Limb (tissue), 2 donors: ENCODE data around the gene PIRT.

Experiments used
- DNase-seq, 2 donors: peaks; one replicate each; pipeline ENCODE4 v3.0.0-alpha.2; 2016; ENCODE audit errors: extremely low spot score in 2 of 2

PIRT gene

DNA sequence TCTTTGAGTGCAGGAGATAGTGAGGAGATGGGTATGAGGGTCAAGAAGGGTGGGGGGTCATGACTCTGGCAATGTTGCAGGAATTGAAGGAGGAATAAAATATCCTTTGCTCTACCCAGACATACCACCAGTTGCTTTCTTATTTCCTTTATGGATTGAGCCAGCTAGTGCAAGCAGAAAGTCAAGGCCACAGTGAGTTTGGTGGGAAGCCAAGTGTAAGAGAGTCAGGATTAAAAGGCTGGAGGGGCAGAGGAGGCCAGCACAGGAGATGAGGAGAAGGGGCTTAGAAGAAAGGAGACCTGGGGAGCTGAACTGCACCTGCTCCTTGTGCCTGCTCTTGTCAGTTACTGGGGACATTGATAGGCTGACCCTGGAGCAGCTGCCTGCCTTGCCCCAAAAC lies 16.1 kb downstream of the PIRT start:
- no peak for DNase-seq

DNA sequence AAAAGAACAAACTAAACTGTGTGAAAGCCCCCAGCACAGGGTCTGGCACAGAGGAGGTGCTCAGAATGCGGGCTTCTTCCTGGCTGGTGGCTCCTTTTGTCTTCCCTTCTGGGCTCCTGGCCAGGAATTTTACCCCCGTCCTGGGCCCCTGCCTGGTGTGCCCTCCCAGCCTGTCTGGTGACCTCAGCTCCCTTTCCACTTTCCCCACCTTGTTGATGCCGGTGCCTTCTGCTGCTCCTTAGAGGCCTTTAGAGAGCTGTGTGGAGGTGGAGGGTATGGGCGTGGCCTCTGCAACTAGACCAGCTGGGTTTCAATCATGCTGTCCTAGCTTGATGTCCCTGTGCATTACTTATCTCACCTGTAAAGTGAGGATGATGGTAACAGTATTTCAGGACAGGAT lies 16.8 kb downstream of the PIRT start:
- DNase-seq = no peak

DNA sequence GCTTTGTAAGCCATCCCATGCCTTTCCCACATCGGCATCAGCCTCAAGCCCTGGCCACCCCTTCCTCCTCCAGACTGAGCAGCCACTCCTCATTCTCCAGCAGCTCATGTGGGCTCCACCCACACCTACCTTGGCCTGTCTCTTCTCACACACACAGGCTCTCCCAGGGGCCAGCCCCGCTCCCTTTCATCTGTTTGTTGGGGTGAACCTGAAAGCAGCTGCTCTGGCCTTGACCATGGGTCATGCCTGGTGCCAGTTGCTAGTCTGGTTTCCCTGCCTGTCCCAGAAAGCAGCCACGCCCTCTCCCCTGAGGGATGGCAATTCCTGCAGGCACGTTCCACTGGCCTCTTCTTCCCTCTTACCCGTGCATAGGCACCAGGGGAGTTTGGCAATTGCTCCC lies 22.6 kb downstream of the PIRT start:
- DNase-seq = no peak

DNA sequence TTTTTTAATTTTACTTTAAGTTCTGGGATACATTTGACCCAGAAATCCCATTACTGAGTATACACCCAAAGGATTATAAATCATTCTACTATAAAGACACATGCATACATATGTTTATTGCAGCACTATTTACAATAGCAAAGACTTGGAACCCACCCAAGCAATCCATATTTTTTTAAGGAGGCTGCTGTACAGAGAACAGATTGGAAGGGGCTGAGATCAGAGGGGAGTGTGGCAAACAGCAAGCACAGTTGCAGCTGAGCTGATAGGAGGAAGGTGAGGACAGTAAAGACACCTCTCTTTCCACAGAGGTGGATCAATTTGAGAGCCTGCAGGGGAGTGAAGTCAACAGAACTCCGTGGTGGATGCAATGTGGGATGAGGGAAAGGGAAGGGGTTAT lies 23.8 kb downstream of the PIRT start:
- DNase-seq = no peak

DNA sequence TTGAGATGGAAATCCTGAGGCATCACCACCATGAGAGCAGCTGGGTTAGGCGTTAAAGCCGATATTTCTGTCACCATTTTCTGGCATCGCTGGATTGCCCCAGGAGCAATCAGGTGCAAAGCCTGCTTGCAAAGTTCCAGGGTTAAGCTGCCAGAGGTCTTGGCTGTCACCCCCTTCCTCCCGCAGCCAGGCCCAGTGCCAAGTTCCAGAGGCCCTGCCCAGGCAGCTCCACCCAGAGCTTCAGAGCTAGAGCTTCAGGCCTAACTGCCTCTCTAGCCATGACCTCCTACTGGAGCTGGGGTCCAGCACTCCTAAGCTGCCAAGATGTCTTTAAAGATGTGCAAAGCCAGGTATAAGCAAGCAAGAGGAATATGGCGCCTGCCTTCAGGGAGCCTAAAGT lies 25.2 kb downstream of the PIRT start:
- no peak for DNase-seq

DNA sequence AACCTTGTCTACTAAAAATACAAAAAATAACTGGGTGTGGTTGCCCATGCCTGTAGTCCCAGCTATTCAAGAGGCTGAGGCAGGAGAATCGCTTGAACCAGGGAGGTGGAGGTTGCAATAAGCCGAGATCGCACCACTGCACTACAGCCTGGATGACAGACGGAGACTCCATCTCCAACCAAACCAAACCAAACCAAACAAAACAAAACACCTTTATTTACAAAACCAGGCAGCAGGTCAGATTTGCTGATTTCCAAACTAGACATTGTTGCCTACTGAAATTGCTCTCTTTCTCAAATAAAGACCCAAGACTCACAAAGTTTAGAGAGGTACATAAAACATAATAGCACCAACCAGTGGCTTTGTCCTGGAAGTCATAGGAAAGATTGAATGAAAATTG lies 28.3 kb downstream of the PIRT start:
- DNase-seq = no peak

DNA sequence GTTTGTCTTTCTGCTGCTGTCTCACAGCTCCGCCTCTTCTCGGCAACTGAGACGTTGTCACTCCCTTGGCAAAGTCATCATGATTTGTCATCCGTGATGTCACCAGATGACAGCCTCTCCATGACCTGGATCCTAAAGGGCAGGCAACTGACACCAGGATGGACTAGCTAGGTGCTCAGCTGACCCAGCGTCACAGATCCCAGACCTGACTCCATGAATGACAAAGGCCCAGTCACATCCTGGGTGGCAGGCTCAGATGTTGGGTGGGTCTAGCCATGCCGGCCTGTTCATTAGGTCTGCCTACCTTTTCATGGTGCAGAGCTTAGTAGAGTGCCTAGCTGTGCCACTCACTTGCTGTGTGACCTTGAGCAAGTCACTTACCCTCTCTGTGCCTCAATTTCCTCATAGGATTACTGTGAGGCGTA lies 30.2 kb downstream of the PIRT start:
- no peak for DNase-seq

DNA sequence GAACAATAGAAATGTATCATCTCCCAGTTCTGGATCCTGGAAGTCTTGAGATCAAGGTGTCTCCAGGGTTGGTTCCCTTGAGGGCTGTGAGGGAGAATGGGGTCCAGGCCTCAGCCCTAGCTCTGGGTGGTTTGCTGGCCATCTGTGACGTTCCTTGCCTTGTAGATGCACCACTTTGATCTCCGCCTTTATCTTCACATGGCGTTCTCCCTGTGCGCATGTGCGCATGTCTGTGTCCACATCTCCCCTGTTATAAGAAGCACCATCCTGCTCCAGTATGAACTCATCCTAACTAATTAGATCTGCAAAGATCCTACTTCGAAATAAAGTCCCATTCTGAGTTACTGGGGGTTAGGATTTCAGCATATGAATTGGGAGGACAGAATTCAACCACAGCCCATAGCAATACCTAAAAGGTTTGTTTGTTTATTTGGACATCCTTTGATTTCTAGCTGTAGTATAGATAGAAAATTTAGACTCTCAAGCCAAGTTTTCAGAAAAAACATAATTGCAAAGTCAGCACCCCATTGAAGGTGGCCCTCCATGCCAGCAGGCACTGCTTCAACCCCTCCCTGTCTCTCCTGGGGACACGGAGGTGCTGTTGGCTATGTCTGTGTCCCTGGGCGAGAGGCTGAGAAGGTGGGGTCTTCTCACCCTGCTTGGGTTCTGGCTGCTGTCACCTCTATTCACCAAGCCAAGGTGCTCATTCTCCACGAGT lies 31.2 kb downstream of the PIRT start:
- no peak for DNase-seq

DNA sequence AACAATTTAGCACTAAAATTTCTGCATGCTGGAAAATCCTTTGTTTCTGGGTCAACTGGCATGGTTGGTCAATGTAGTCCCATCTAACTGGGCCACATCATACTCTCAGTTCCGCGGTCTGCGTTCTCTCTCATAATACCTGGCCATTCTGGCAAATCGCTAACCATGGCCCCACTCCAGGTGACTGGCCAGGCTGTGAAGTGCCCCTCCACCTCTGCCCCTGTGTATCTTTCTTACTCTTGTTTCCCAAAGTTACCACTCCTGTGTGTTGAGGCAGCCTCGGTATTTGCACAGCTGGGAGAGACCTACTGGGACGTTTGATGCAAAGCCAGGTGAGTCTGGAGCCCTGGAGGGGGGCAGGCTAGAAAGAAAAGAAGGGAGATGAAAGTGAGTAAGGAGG lies 32.0 kb downstream of the PIRT start:
- no peak for DNase-seq

DNA sequence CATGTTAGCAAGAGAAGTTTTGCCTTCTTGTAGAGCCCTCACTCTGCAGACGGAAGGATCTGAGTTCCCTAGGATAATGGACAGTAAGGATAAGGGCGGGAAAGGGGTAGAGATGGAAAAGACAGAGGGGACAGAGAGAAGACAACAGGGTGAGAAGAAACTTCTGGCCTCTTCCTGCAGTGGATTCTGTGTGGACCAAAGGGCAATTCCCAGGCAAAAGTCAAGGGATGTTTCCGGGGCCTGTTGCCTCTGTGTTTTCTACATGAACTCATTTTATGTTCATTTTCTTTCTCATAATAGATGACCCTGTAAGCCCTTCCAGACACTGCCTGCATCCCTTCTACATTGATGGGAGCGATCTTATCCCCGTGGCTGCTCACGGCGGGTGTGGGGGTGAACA lies 33.3 kb downstream of the PIRT start:
- no peak for DNase-seq

DNA sequence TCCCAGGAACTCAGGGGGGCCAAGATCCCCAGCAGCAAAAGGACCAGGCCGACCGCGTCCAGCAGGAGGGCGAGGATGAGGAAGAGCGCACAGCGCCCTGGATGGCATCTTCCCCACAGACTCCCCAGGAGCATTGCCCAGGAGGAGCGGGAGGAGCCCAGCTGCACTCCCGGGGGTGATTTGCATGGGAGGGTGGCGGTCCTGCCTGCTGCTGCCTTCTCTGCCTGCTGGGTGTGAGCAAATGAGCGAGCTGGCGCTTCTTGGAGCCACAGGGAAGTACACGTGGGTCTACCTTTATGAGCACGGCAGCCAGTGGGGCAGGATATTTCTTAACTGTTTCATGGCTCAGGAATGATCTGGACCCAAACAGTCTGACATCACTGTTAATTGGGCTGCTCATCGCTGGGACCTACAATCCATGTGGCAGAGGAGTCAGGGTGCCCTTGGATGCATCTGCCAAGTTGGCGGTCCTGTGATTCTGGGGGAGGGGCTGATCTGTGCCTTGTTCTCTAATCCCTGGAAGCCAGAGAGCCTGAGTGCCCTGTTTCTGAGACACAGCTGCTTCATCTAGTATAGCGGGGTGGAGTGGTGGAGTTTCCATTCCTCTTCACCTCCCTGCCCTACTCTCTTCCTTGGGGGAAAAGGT lies 33.9 kb downstream of the PIRT start, which contains the start of gene TMEM238L:
Gene TMEM238L (minus strand): TSS at position 270 of the 646 bp plus-strand sequence. CDS start 136 bp downstream, at position 134.
- DNase-seq = no peak

DNA sequence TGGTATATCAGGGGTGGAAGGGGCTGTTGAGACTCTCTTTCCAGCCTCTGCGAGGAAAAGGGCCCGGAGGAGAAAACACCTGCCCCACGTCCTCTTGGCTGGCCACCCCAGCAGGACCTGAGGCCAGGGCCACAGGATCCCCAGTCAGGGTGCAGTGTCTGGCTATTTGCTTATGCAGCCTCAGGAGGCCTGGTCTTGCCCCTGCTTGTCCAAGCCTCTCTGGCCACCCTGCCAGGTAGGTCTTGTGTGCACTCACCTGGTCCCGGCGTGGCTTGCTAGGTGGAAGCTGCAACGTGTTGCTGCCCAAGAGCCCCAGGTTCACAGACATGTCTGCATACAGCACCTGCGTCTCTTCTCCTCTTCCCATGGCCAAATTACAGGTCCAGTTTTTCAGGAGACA lies 34.5 kb downstream of the PIRT start:
- no peak for DNase-seq

DNA sequence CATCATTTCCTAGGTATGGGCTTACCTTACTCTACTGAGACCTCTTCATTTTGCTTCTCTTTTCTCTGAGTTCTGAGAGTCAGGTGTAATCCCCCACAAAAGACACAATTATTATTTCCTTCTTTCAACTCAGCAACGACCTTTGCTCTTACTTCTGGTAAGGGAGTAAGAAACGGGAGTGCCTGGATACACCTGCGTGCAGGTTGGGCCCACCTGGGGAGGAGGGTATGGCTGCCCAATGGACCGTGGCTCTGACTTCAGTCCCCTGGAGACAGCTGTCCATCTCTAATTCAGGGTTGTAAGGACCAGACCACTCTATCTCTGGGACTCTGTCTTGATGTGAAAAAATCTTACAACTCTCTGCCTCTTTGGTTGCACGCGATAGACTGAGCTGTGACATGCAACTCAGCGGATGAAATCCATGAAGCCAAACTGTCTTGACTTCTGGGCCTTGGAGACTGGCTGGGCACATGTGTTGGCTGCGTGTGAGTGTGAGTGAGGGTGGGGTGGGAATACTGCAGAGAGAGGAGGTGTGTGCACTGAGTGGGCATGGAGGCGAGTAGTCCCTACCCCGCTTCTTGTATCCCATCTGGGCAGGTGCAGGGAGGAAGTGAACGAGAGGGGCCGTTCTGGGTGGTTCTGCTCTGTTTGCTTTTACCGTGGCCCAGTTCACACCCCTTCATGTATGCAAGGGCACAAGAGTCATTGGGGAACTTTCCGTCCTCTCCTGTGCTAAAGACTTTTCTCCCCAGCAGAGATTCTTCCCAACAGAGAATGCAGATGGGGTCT lies 35.2 kb downstream of the PIRT start:
- DNase-seq = no peak

DNA sequence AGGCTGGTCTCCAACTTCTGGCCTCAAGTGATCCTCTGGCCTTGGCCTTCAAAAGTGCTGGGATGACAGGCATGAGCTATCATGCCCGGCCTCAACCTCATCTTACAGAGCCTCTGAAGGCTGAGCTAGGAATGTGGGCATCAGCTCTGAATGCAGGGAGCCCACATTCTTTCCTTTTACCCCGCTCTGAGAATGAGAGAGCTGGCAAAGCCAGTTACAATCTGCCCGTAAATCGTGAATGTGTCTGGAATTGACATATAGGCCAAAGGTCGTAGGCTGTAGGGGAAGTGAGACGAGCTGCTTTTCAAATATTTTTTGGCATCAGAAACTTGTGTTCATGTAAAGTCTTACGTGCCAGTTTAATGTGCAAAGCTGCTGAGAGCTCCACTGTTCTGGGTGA lies 38.5 kb downstream of the PIRT start:
- no peak for DNase-seq

DNA sequence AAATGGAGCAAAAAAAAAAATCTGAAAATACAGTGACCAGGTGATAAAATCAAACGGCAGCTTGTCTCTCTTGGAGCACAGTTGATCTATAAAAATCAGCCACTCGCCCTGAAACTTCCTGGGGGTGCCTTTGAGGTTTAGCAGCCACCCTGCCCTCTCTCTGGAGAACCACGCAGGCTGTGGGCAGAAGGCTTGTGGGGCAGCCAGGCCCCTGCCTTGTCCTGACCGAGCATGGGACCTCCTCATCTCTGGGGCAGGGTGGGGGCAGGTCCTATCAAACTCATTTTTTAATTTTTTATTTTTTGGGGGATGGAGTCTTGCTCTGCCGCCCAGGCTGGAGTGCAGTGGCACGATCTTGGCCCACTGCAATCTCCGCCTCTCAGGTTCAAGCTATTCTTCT lies 39.0 kb downstream of the PIRT start:
- no peak for DNase-seq

DNA sequence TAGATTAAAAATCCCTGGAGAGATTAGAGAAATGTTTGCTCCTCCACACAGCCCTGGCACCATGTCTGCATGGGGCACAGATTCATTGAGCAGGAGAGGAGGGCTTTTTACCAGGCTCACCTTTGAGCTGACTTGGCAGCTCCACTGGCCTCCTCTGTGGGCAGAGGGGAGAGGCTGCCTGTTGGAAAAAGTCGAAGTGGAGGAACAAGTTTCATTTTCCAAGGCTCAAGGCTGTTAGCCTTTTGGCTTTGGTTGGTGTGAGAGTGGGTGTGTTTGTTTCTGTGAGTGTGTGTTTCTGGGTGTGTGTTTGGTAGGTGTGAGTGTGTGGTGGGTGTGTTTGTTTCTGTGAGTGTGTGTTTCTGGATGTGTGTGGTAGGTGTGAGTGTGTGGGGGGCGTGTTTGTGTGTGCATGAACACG lies 39.5 kb downstream of the PIRT start:
- no peak for DNase-seq

DNA sequence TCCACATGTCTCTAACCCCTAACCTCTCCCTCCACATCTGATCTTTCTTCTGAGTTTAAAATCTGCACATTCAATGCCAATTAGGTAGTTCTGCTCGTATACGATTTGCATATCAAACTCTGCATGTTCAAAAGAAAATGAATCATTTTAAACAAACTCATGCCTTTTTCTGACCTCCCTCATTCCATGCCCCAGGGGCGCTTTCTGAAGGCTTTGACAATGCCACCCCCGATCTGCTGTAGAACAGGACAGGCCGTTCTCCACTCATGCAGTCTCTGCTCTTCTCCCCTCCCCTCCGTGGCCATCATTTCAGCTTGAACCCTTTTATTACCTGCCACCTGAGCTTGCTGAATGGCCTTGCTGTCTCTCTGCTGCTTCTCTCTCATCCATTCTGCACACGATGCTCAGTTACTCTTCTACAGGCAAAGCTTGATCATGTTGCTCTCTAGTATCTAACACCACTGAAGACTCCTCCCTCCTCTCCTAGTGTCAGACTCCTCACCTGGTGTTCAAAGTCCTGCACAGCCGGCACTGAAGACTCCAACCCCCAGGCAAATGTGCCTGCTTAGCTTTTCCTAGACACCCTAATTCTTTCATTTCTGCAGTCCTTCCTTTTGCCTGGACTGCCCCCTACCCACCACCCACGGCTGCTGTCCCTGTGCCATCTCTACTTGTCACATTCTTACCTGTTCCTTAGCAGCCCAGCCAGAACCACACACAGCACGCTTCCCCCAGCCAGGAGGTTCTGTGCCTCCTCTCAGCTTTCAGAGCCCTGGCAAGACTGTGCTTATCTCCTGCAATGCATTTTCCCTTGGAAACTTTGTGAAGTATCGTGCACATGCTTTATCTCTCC lies 40.2 kb downstream of the PIRT start:
- no peak for DNase-seq

DNA sequence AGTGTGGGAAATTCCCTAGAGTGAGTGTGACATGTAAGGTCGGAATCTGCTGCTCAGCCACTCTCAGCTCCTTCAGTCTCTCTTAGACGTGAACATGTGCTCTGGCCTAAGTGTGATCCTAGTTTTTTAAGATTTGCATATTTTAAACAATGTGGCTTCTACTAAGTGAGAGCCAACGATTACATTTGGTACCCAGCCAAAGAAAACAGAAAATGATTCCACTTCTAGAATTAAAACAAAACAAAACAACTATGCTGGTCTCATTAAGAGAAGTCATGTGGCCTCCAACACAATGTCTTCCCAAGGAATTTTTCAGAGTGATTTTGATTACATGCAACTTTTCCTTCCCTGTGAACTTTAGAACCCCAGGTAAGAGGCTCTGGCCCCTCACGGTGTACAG lies 44.1 kb downstream of the PIRT start:
- no peak for DNase-seq

DNA sequence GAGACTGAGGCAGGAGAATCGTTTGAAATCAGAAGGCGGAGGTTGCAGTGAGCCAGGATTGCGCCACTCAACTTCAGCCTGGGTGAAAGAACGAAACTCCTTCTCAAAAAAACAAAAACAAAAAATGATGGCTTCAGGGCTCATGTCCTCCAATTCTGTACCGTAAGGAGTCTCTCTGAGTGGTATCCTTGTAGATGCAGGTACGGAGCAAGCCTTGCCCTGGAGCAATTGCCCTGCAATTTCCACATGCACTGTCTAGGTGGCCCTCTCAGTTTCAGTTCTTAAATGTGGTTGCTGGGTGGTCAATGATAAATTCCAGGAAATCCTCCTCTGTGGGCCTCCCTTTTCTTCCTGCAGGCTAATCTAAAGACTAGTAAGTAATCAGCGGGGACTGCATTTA lies 44.6 kb downstream of the PIRT start:
- no peak for DNase-seq

DNA sequence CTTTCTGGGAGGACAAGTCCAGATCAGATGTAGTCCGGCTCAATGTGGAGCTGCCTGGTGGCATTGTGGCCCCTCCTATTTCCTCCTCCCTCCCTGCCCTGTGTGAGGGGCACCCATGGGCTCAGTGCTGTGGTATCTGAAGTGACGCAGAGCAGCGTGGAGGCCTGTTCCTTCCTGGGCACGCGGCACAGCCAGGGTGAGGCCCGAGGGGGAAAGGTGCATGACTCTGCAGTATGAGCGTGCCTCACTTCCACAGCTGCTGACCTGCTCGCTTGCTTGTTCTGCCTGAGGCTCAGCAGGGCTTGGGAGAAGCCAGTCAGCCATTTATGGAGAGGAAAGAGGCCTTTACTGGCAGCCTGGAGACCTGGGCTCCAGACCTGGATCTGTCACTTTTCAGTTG lies 45.7 kb downstream of the PIRT start:
- DNase-seq = no peak
